Stimulated activated CD4-positive, alpha-beta T cell treated with anti-CD3 and anti-CD28 coated beads, Interleukin-12 subunit alpha, Interleukin-12 subunit beta, amount 100 ng/mL, for 4 hours (primary cell): ENCODE data around the gene CLIP3.
A peak's percentile ranks its signal among the peaks of the same experiment; 100 is the strongest.
"Not testable (repeated sequence)": the region's sequence is repeated elsewhere in the genome, so short reads cannot be mapped to it uniquely, and the experiment has no call there.

Source experiments
- DNase-seq: peaks from one replicate; pipeline ENCODE4 v3.0.0-alpha.2; 2020

Gene CLIP3

DNA sequence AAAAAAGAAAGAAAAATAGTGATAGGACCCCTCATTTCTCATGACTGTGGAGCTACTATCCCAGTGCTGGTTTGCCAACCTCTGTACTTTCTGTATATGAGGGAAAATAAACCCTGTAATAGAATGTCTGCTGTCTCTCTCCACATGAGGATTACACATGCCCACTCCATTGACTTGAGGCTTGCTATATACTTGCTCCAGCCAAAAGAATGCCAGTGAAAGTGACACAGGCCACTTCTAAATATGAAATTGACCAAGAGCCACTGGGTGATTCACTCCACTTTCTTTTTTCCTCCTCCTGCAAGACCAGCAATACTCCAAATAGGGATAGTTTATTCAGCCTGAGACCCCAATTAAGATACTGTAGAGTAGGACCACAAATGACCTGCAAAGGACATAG is 15.2 kb upstream of the CLIP3 start:
- no peak for DNase-seq

DNA sequence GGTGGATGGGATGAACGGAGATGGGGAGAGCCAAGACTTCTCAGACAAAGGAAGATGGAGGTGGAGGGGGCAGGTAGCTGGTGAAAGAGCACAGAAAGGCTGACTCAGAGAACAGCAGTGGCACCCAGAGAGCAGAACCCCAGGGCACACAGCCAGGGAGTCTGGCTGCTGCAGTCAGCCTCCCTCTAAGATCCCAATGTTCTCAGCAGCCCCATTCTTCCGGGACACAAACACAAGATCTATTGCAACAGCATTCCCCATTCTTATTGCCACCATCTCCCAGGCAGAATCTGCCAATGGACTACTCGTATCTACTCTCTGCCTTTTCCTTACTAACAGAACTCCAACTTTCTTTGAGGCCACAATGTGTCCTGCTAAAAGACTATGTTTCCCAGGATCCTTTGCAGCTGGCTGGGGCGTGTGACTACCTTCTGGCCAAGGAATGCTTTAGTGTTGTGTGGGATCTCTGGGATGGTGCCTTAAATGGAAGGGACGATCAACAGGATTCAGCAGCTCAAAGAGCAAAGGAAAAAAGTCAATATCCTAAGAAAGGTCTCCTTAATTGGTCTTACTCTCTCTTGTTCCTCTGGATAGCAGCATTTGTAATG is 13.9 kb upstream of the CLIP3 start:
- DNase-seq = no peak

- DNase-seq = no peak
Observed at GRCh38 chr19:36043952-36044351, 11.3 kb upstream of the CLIP3 start.

DNA sequence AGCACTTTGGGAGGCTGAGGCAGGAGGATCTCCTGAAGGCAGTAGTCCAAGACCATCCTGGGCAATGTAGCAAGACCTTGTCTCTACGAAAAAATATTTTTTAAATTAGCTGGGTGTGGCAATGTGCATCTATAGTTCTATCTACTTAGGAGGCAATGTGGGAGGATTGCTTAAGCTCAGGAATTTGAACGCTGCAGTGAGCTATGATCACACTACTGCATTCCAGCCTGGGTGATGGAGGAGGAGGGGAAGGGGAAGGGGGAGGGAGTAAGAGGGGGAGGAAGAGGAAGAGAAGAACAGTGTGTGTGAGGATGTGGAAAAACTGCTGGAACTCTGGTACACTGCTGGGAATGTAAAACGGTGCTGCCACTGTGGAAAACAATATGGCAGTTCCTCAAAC is 9.2 kb upstream of the CLIP3 start:
- DNase-seq = no peak

DNA sequence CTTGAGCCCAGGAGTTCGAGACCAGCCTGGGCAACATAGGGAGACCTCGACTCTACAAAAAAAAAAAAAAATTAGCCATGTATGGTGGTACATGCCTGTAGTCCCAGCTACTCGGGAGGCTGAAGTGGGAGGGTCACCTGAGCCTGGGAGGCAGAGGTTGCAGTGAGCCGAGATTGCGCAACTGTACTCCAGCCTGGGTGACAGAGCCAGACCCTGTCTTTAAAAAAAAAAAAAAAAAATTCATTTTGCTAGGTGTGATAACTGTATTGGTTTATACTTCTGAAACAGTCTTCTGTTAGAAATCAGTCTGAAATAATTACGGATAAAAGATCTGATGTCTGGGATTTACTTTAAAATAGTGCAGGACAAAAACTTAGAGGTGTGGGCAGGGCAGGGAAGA is 8.4 kb upstream of the CLIP3 start:
- not testable (repeated sequence) for DNase-seq

DNA sequence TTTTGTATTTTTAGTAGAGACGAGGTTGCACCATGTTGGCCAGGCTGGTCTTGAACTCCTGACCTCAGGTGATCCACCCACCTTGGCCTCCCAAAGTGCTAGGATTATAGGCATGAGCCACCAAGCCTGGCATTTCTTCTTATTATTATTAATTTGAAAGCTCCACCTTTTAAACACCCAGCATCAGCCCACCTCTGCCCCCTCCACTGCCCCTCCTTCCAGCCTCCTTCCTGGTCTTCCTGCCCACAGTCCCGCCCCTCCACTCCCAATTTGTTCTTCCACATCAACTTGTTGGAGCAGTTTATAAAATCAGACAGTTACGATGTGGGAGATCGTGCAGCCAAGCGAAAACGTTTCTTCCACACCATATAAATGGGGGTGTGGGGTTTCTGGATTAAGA is 7.8 kb upstream of the CLIP3 start:
- no peak for DNase-seq

DNA sequence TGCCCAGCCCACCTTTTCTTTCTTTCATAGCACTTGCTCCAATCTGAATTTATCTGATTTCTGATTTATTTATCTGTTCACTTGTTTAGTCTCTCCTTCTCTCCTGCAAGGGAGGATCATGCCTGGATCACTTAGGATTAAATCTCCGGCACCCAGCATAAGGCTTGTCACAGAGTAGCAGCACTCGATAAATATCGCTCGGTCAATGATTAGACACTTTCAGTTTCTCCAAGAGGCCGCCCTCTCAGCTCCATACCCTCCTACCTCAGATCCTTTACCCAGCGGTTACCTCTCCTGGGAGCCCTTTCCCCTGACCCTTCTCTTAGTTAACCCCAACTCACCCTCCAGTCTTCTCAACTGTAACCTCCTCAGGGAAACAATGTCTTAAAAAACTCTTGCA is 1.4 kb downstream of the CLIP3 start:
- DNase-seq = no peak

DNA sequence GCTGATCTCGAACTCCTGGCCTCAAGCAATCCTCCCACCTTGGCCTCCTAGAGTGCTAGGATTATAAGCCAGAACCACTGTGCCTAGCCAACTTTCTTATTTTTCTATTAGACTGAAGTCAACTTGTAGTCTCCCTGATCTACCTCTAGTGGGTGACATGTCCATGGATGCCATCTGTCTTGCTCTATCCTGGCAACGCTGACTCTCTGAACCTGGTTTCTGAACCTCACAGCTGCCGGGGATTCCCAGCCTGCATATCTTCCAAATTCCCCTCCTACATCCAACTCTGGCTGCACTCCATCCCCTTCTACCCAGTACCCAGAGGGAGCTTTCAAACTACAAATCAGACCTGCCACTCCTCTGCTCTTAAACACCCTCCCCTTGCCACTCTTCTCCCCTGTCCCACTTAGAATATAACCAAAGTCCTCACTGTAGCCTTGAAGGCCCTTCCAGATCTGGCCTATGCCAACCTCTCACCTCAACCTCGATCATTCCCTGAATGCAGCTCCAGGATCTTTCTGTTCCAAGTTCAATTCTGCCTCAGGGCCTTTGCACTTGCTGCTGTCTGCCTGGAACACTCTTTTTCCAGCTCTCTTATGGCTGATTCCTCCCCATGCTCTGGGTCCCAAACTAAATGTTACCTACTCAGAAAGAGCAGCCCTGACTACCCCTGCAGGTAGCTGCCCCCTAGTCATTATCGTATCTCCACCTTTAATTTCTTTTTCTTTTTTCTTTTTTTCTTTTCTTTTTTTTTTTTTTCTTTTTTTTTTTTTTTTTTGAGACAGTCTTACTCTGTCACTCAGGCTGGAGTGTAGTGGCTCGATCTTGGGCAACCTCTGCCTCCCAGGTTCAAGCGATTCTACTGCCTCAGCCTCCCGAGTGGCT is 2.2 kb downstream of the CLIP3 start:
- no peak for DNase-seq

DNA sequence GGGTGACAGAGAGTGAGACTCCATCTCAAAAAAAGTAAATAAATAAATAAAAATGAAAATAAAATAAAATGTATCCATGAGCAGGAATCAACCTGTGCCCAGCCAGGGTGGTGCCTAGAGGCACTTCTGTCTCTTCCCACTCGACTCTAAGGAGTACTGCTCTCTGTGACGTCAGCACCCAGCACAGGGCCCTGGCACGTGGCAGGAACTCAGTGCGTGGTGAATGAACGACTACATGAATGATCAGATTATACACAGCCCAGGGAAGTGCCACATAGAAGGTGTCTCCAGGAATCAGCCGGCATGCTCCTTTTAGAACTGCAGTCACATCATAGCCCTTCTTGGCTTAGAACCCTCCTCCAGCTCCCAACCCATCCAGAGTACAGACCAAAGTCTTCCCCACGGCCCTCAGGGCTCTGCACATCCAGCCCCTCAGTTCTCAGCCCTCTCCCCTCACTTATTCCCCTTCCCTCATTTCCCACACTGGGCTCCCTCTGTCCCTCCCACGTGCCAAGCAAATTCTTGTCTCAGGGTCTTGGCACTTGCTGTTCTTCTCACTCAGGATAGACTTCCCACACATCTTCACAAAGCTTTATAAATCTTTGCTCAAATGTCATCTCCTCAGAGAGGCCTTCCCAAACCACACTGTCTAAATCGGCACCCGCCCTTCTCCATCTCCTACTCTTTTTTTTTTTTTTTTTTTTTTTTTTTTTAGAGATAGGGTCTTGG is 4.2 kb downstream of the CLIP3 start:
- no peak for DNase-seq

- no peak for DNase-seq
Observed at GRCh38 chr19:36027696-36028095, 5.0 kb downstream of the CLIP3 start.

- no peak for DNase-seq
Observed at GRCh38 chr19:36026091-36026876, 6.4 kb downstream of the CLIP3 start.

GRCh38 chr19:36025541-36025940 is 7.1 kb downstream of the CLIP3 start:
- no peak for DNase-seq

GRCh38 chr19:36023432-36023831 is 9.2 kb downstream of the CLIP3 start:
- DNase-seq = no peak

- no peak for DNase-seq
Observed at GRCh38 chr19:36019061-36019670, 13.5 kb downstream of the CLIP3 start.

DNA sequence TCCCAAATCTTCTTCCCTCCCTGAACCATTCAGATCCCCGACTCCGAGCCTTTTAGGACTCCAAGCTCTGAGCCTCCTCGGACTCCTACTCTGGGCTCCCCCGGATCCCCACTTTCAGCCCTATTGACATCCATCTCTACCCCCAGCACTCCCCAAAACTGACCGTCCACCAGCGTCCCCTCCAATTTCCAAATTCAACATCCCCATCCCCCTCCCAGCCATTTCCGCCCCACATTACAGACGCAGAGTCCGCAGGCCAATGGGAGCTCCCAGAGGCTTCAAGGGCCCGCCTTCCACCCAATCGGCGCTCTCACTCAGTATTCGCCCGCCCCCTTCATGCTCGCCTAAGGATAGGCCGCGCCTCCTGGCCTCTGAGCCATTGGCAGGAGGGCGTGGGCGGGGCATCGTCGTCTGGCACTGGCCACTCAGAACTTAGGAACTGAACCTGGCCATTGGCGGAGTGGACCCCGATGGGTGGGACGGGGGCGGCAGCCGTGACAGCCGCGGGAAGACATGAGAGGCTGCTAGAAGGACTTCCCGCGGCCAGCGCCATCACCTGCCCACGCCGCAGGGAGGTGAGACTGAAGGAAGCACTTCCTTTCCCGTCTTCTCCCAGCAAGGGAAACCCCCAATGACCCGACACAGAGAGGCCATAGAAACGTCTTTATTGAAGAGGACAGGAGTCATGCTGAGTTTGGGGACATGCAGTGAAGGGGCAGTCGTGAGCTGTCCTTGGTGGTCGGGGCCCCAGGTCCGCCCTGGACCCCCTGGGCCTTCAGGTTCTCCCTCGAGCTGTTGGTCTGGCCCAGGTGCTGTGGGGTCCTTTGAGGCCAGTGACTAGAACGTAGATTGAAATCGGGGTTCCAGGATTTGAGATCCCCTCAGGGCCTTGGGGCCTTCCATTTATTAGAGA is 18.4 kb downstream of the CLIP3 start, which contains the start of gene ALKBH6:
Gene ALKBH6, minus strand, starts transcription at position 202 of the 913 bp plus-strand sequence. CDS start 816 bp downstream, outside the sequence.
- peak; percentile 99 for DNase-seq

GRCh38 chr19:36013280-36014011 is 19.2 kb downstream of the CLIP3 start:
- no peak for DNase-seq

- no peak for DNase-seq
Observed at GRCh38 chr19:36010402-36010801, 22.3 kb downstream of the CLIP3 start.

DNA sequence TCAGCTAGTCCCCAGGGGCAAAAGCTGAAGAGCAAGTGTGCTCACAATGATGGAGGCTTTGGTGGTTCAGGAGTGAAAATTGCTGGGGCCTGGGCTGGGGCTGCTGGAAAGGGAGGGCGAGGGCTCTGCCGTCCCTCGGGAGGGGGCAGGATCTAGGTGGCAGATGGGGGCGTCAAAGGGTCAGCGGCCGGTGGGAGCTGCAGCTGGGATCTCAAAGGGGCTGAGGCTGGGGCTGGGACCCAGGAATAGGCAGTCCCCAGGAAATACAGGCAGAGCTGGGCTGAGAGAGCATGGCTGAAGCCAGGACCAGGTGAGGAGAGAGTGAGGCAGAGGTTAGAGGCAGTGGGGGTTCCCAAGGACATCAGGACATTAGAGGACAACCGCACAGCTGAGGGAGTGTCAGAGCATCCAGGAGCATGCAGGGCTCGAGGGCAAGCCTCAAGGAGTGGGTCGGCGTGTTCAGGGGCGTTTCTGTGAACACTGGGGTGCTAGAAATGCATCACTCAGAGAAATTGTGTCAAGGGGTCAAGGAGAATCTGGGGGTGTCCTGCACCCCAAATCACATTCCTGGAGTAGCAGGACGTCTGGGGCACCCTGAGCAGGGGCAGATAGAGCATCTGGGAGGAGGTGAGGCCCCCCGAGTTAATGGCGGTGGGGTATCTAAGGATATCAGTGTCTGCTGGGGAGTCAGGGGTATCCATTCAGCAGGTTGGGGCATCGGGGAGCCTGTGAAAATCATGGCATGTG is 22.9 kb downstream of the CLIP3 start:
- no peak for DNase-seq

DNA sequence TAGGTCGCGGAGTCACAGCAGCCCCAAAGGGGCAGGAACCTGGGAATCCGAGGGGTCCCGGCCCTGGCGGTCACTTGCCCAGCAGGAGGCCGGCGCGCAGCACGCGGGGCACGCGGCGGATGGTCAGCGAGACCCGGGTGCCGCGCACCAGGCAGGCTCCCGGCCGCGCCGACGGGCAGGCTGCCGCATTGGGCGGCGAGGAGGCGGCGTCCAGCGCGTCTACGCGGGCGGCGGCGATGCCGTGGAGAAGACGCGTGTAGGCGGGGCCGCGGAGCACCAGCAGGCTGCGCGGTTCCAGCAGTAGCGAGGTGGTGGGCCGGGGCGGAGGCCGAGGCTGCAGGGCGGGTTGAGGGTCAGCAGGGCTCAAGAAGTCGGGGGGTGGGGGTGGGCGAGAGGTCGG is 23.5 kb downstream of the CLIP3 start:
- DNase-seq = peak; percentile 54
